Keratinocyte (primary cell): ENCODE results near the gene TSPAN10. TPM values are rescaled to one million over a fixed set of nuclear protein-coding genes. Genes with fewer than 3 reads are reported as not detected.

ENCODE experiments used
- DNase-seq: peaks from one replicate; pipeline ENCODE4 v3.0.0-alpha.2; 2011; ENCODE audit warnings: low read depth, missing footprints, low spot score
- FAIRE-seq: peaks from 2 replicates; lab custom pipeline; 2011; peaks lifted over from hg19 to GRCh38; lab: Jason Lieb, UNC
- H2AFZ ChIP-seq: 2 replicates; pipeline ENCODE4 v1.6.0; 2012; ENCODE audit warnings: low read length, control low read depth, inconsistent platforms; ENCODE audit not compliant: control insufficient read depth
- H3K27ac ChIP-seq: 2 replicates; pipeline ENCODE4 v1.5.1; 2011; ENCODE audit warnings: low read length; ENCODE audit not compliant: control insufficient read depth, insufficient read depth
- H3K27me3 ChIP-seq: 3 replicates; pipeline ENCODE4 v1.6.0; 2011; ENCODE audit warnings: low read length; ENCODE audit not compliant: control insufficient read depth, insufficient read depth; ENCODE audit errors: extremely low read depth
- H3K36me3 ChIP-seq, 2 experiments: 2 replicates in 1 of 2; 3 replicates in 1 of 2; pipeline ENCODE4 v1.5.1; 2011; ENCODE audit warnings: low read length in 2 of 2, mild to moderate bottlenecking in 1 of 2; ENCODE audit not compliant: control insufficient read depth in 2 of 2, insufficient read depth in 2 of 2; ENCODE audit errors: extremely low read depth in 1 of 2
- H3K4me1 ChIP-seq: 3 replicates; pipeline ENCODE4 v1.5.1; 2011; ENCODE audit warnings: low read length; ENCODE audit not compliant: control insufficient read depth, insufficient read depth; ENCODE audit errors: extremely low read depth
- H3K4me2 ChIP-seq: 3 replicates; pipeline ENCODE4 v1.6.0; 2011; ENCODE audit warnings: low read depth, low read length; ENCODE audit not compliant: control insufficient read depth, insufficient read depth; ENCODE audit errors: extremely low read depth
- H3K4me3 ChIP-seq, 3 experiments: fragments of 200-600 bp in 1 of 3; sonication (generic) in 1 of 3; 2 replicates in 2 of 3; 3 replicates in 1 of 3; pipeline ENCODE4 v1.5.1; 2011 to 2016; ENCODE audit warnings: low read length in 3 of 3, mild to moderate bottlenecking in 3 of 3, control low read depth in 2 of 3, inconsistent platforms in 1 of 3, low read depth in 1 of 3, mixed read lengths in 1 of 3, mixed run types in 1 of 3, moderate library complexity in 1 of 3; ENCODE audit not compliant: control insufficient read depth in 2 of 3, insufficient read depth in 2 of 3; ENCODE audit errors: extremely low read depth in 1 of 3
- H3K79me2 ChIP-seq: 2 replicates; pipeline ENCODE4 v1.6.0; 2012; ENCODE audit warnings: low read length; ENCODE audit not compliant: control insufficient read depth, insufficient read depth
- H3K9ac ChIP-seq: 3 replicates; pipeline ENCODE4 v1.6.0; 2011; ENCODE audit warnings: low read length; ENCODE audit not compliant: control insufficient read depth, insufficient read depth; ENCODE audit errors: extremely low read depth
- H3K9me1 ChIP-seq: 3 replicates; pipeline ENCODE4 v1.6.0; 2011; ENCODE audit warnings: low read length; ENCODE audit not compliant: control insufficient read depth, insufficient read depth; ENCODE audit errors: extremely low read depth
- H3K9me3 ChIP-seq: 2 replicates; pipeline ENCODE4 v1.5.1; 2012; ENCODE audit warnings: low read depth, low read length; ENCODE audit not compliant: control insufficient read depth
- H4K20me1 ChIP-seq: 3 replicates; pipeline ENCODE4 v1.6.0; 2011; ENCODE audit warnings: low read length; ENCODE audit not compliant: control insufficient read depth, insufficient read depth; ENCODE audit errors: extremely low read depth
- EZH2 ChIP-seq: IDR thresholded peaks from one replicate; pipeline ENCODE4 v1.6.1; 2012; ENCODE audit warnings: inconsistent platforms, mild to moderate bottlenecking, low read length, moderate library complexity
- dilution Hi-C: fragments of 300-500 bp; cut with MboI; formaldehyde crosslinking; loops from one replicate; pipeline ENCODE4 v1.7.0; 2020; ENCODE audit warnings: low sequenced_read_pairs; ENCODE audit not compliant: extremely low pct_ligation_motif_present
- polyA plus RNA-seq, 5 experiments: library from polyadenylated mRNA; depleted of rRNA in 3 of 5; stranded (reverse) in 3 of 5; stranded (forward) in 1 of 5; unstranded in 1 of 5; fragments of >200 nt; gene quantifications; 1 replicate in 1 of 5; 2 replicates in 3 of 5; 3 replicates in 1 of 5; pipeline versions ENCODE4 v1.2.1 to v1.2.3, GENCODE V29; 2011 to 2012; ENCODE audit warnings: missing spikeins in 2 of 5, low read depth in 1 of 5, low replicate concordance in 1 of 5
- TF ChIP-seq, protein P1 (sequence below), 3 experiments: IDR thresholded peaks in 1 of 3; conservative IDR thresholded peaks in 1 of 3; optimal IDR thresholded peaks in 1 of 3; 2 replicates in 2 of 3; 3 replicates in 1 of 3; pipeline versions ENCODE3 to v1.5.1; 2011; ENCODE audit warnings: low read length in 3 of 3, mild to moderate bottlenecking in 3 of 3, moderate library complexity in 2 of 3, control low read depth in 1 of 3, inconsistent platforms in 1 of 3; ENCODE audit not compliant: insufficient read depth in 2 of 3; ENCODE audit errors: extremely low read depth in 1 of 3

TSPAN10 gene
- polyA plus RNA-seq, 1 donor (not counting 4 experiments of a cell fraction or from before 2014, with no cell fraction given) = 0.89 TPM

DNA sequence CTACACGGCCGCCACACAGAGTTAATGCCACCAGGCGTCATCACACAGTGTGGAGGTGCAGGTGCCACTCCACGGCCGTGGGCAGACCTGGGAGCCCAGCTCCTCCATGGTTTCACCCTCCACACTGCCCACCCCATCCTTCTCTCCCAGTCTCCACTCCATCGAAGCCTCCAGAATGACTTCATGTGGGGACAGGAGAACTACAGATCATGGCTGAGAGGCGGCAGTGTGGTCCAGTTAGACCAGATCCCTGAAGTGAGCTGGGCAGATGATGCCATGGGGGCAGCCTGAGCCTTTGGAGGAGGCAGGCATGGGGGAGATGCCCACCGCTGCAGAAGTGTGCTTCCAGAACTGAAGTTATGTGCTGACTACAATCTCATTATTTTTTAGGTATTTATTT, 46.9 kb upstream of the TSPAN10 start:
- dilution Hi-C loops = no loop called here
- H3K36me3 ChIP-seq = peaks cover 34 to 38% of the 10 kb centered on the region in 2 experiments
- no peak for FAIRE-seq

DNA sequence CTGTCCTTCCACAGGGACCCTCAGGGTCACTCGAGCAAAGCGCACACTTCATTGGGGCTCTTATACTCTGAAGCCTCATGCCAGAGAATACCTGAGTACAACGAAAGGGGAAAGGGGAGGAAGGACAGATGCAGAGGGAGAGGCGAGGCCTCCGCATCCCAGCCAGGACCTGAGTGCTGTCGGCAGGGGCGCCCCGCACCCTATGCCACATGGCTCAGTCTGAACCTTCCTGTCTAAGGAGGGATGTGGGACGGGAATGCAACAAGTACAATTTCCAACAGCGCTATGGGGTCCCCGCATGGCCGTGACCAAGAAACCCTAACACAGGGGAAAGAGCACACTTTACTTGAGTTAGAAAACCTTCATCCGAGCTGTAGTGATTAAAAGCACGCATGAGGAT, 45.0 kb upstream of the TSPAN10 start:
- H3K4me1 ChIP-seq = no peaks in the 10 kb centered on the region
- H3K27me3 ChIP-seq = no peaks in the 10 kb centered on the region
- H3K79me2 ChIP-seq = peaks cover 4% of the 10 kb centered on the region
- no peak for TF ChIP-seq EZH2
- TF ChIP-seq, protein P1, sequence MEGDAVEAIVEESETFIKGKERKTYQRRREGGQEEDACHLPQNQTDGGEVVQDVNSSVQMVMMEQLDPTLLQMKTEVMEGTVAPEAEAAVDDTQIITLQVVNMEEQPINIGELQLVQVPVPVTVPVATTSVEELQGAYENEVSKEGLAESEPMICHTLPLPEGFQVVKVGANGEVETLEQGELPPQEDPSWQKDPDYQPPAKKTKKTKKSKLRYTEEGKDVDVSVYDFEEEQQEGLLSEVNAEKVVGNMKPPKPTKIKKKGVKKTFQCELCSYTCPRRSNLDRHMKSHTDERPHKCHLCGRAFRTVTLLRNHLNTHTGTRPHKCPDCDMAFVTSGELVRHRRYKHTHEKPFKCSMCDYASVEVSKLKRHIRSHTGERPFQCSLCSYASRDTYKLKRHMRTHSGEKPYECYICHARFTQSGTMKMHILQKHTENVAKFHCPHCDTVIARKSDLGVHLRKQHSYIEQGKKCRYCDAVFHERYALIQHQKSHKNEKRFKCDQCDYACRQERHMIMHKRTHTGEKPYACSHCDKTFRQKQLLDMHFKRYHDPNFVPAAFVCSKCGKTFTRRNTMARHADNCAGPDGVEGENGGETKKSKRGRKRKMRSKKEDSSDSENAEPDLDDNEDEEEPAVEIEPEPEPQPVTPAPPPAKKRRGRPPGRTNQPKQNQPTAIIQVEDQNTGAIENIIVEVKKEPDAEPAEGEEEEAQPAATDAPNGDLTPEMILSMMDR (optimal IDR thresholded peaks at IDR 0.05 in 1 of 3, IDR thresholded peaks at IDR 0.05 in 1 of 3, conservative IDR thresholded peaks at IDR 0.05 in 1 of 3; ENCODE audit: extremely low read depth in 1 of 3, insufficient read depth in 2 of 3, low read length in 3 of 3) = no peak
- no peak overlapping the region for H3K27ac ChIP-seq
- H3K36me3 ChIP-seq = peaks cover 32 to 33% of the 10 kb centered on the region in 2 experiments
- no peaks in the 10 kb centered on the region for H4K20me1 ChIP-seq
- no peak for FAIRE-seq
- H2AFZ ChIP-seq = no peak overlapping the region
- no peak overlapping the region for H3K9ac ChIP-seq
- no peaks in the 10 kb centered on the region for H3K9me1 ChIP-seq
- H3K9me3 ChIP-seq = no peaks in the 10 kb centered on the region
- dilution Hi-C loops = no loop called here
- no peak for DNase-seq
- H3K4me3 ChIP-seq = no peak overlapping the region
- no peak overlapping the region for H3K4me2 ChIP-seq

More for the DNA sequence above, 46.9 kb upstream of the TSPAN10 start:
- Histone ChIP-seq H3K9me1 (no peaks in the 10 kb centered on the region), H2AFZ (no peak overlapping the region), H3K9ac (no peak overlapping the region), H3K9me3 (no peaks in the 10 kb centered on the region), H3K4me3 (no peak overlapping the region), H3K27ac (no peak overlapping the region), H3K4me2 (no peak overlapping the region), H3K79me2 (peaks cover 4% of the 10 kb centered on the region), H4K20me1 (no peaks in the 10 kb centered on the region), H3K4me1 (no peaks in the 10 kb centered on the region), H3K27me3 (no peaks in the 10 kb centered on the region)
- TF ChIP-seq, protein P1 (optimal IDR thresholded peaks at IDR 0.05 in 1 of 3, IDR thresholded peaks at IDR 0.05 in 1 of 3, conservative IDR thresholded peaks at IDR 0.05 in 1 of 3; ENCODE audit: extremely low read depth in 1 of 3, insufficient read depth in 2 of 3, low read length in 3 of 3) = no peak
- no peak for TF ChIP-seq EZH2
- no peak for DNase-seq
